CD4-positive, alpha-beta T cell treated with Interleukin-1 beta for 1 hour (primary cell): ENCODE results near the gene FBLN5.
A peak's percentile ranks its signal among the peaks of the same experiment; 100 is the strongest.

Source experiments
- DNase-seq, 2 donors: peaks; one replicate each; pipeline ENCODE4 v3.0.0-alpha.2; 2020 to 2022

The FBLN5 gene

DNA sequence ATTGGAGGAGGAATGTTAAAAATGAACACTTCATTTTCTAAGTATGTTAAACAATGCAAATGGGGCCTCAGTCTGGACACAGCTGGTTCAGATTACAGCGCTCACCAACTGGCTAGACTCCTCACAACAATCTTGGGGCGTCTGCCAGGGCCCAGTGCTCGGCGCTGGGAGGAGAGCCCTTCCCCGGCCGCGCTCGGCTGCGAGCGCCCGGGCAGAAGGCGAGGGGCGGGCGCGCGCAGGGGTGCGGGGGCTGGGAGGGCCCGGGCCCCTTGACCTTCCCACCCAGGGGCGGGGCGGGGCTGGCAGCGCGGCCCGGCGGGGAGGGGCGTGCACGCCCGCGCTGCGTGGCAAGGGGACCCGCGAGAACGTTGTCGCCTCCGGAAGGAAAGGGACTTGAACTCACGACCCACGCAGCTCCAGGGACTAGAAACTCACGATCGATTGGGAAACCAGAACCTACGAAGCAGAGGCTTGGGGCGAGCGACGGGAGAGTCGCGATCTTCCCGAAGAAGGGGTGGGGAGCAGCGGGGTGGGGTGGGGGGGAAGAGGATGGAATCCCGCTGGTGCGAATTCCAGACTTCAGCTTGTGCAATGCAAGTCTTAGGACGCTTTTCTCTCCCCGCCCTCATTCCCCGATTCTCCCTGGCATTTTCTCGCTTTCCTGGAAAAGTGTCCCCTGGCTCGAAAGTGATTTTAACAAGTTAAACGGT is at the start of gene FBLN5:
Gene FBLN5, minus strand, starts transcription at position 220 of the 710 bp plus-strand sequence. CDS start 465 bp downstream, outside the sequence.
- peak; percentile 6 to 23 for DNase-seq

DNA sequence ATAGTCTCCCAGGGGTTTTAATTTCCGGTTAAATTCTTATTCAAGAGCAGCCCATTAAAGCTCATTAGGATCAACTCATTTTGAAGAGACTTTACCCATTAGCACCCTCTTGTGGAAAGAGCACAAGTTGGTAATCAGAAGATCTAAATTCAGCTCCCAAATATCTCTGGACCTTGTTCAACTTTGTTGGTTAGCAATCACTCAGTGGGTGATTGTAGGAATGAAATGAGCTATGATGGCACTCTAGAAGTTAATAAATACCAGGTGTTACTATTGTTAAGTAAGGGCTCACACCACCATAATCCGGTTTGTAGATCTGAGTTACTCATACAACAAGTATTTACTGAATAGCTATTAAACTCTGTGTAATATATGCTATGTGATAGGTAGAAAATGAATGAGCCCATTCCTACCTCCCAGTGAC is 49.5 kb upstream of the FBLN5 start:
- peak in 1 of 2 donors; percentile 50 for DNase-seq

DNA sequence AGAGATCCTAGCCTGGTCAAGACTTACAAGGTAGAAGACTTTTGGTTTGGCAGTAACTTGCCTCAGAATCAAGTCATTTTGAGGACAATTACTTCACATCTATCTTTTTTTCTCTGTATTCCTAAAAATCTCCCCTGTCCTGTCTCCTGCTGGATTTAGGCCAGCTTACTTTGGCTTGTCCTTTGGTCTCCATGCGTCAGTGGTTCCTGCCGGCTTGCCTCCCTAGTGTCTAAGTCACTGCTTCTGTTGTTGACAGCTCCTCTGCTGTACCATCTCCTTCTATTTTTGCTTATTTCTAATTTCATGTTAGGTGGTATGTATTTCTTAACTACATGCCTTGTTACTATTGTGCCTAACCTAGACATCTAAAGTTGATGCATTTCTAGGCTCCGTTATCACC is 39.7 kb upstream of the FBLN5 start:
- DNase-seq, result no peak

- DNase-seq, result no peak
Observed at GRCh38 chr14:91985521-91986255, 38.2 kb upstream of the FBLN5 start.

- no peak for DNase-seq
Observed at GRCh38 chr14:91985008-91985407, 37.5 kb upstream of the FBLN5 start.

DNA sequence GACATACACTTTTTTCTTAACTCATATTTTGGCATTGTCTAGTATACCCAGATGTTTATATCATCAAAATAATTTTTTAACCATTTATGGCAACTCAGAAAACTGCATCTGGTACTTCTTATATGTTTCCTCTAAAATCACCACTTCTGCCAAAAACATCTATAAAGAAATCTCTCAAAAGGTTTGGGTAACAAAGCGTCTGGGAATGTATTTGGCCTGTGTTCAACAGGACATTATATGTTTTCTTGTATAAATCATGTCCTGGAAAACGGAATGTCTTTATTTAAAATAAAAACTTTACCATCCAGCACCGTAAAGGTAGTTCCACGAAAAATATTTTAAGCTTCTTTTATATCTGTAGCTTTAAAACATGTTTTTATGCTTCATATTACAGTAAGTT is 36.1 kb upstream of the FBLN5 start:
- DNase-seq, result no peak

DNA sequence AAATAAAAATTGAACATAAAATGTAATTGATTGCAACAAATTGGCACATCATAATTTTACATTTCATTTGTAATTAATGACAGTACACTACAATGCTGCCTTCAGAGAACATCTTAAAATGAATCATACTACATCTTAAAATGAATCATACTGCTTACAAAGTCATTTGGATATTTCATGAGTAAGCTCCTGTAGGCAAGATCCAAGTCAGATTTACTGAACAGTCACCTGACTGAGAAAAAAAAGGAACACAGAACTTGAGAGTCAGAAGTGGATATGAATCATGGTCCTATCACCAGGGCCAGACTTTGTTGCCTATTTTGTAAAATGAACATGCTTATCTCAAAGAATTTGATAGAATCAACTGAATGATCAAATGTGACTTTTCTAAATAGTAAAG is 32.7 kb upstream of the FBLN5 start:
- DNase-seq, result no peak

GRCh38 chr14:91977884-91978283 is 30.4 kb upstream of the FBLN5 start:
- DNase-seq, result no peak

DNA sequence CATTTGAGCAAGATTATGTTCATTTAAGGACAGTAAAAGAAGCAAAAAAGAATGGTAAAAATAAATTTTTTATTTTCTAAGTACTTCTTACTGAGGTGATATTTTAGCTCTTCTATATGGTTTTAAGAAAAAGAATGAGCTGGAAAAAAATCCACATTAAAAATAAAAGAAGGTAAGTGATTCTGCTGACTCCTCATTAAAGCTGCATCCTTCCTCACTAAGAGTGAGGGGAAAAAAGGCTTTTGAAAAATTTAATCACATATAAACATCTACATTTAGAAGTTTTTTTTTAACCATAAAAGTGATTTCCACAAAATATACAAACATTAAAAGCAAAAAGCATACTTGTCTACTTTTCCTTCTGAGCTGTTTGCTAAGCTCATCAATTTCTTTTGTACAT is 28.3 kb upstream of the FBLN5 start:
- DNase-seq, result no peak

- no peak for DNase-seq
Observed at GRCh38 chr14:91971188-91971778, 23.8 kb upstream of the FBLN5 start.

GRCh38 chr14:91968280-91968679 is 20.8 kb upstream of the FBLN5 start:
- peak; percentile 44 to 47 for DNase-seq

DNA sequence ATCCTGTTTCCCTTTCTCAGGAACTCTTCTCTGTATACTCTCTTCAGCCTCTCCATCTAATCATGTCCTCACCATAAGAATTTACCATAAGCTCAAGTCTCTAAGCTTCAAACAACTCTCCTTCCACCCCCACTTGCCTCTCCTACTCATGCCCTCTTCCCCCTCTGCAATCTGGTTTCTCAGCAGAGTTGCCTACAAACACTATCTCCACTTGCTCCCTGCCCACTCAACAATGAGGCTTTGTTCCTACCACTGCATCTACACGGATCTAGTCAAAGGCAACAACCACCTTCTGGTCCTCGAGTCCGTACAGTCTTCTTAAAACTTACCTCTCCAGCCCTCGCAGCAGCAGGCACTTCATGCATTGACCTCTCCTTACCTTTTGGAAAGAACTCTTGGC is 17.2 kb upstream of the FBLN5 start:
- no peak for DNase-seq

- no peak for DNase-seq
Observed at GRCh38 chr14:91964011-91964410, 16.5 kb upstream of the FBLN5 start.

DNA sequence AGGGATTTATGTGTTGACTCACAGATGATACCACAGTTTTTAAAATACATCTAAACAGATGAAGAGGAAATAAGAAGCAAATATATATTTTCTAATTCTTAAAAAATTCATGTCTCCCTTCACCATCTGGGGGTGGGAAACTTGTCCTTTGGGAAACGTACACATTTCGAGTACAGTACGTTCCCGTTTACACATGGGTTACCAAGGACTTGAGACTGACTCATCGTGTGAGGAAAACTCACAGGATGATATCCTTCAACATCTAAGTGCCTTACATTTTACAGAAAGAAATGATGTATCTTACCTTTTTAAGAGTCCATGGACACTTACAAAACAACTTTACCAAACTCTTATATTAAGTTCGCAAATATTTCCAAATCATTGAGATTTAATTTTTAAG is 16.0 kb upstream of the FBLN5 start:
- no peak for DNase-seq

- DNase-seq, result no peak
Observed at GRCh38 chr14:91961297-91962220, 14.1 kb upstream of the FBLN5 start.

- DNase-seq, result no peak
Observed at GRCh38 chr14:91957876-91958313, 10.4 kb upstream of the FBLN5 start.

DNA sequence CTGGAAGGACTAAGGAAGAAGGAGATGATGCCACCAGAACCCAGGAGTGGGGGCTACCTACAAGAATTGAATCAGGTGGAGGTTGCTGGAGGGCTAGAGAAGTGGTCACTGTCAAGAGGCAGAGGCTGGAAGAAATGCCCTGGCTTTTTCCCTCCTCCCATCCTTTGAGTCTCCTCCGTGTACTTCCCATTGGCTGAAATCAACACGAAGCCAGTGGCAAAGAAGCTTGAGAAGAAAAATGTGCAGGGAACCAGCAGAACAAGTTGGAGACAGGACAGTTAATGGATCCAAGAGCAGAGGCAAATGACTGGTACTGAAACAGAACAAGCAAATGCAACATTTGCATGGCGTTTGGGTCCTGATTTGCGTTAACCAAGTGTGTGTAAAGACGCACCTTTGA is 9.1 kb upstream of the FBLN5 start:
- DNase-seq, result no peak

- no peak for DNase-seq
Observed at GRCh38 chr14:91955168-91955567, 7.7 kb upstream of the FBLN5 start.

- DNase-seq, result no peak
Observed at GRCh38 chr14:91953170-91953985, 5.9 kb upstream of the FBLN5 start.

GRCh38 chr14:91946622-91947474 is 646 bp downstream of the FBLN5 start:
- peak in 1 of 2 donors; percentile 3 for DNase-seq
